Activated B cell treated with CpG ODN at 0.5 μM for 24 hours (primary cell): Measurements from ENCODE around the gene KRT31. TPM values are rescaled to one million over a fixed set of nuclear protein-coding genes. Genes with fewer than 3 reads are reported as not detected.
"Not testable (repeated sequence)": the region's sequence is repeated elsewhere in the genome, so short reads cannot be mapped to it uniquely, and the experiment has no call there.

Experiments
- ATAC-seq: fragments of 200-7000 bp; cut with Tn5 transposase; one replicate; pipeline ENCODE4 v1.10.0; 2021; ENCODE audit warnings: low read depth, mild to moderate bottlenecking, moderate library complexity
- CTCF ChIA-PET: fragments of 350-600 bp; sonication (Branson Sonifier 250); formaldehyde crosslinking; loops from one replicate; lab custom pipeline; 2021; ENCODE audit warnings: antibody characterized with exemption; lab: Charles Lee
- POLR2A ChIA-PET: fragments of 350-600 bp; sonication (Branson Sonifier 250); formaldehyde crosslinking; loops from one replicate; lab custom pipeline; 2021; ENCODE audit warnings: antibody characterized with exemption; lab: Charles Lee
- DNase-seq: peaks from one replicate; pipeline ENCODE4 v3.0.0; 2022
- H3K27ac Mint-ChIP-seq: one replicate; pipeline ENCODE4 v1.8.0; 2020; ENCODE audit warnings: mixed read lengths
- H3K27me3 Mint-ChIP-seq: one replicate; pipeline ENCODE4 v1.8.0; 2021; ENCODE audit warnings: mixed read lengths
- H3K36me3 Mint-ChIP-seq: one replicate; pipeline ENCODE4 v1.8.0; 2021; ENCODE audit warnings: low read depth, mixed read lengths
- H3K4me1 Mint-ChIP-seq: one replicate; pipeline ENCODE4 v1.8.0; 2021; ENCODE audit warnings: mixed read lengths
- H3K4me3 Mint-ChIP-seq: one replicate; pipeline ENCODE4 v1.8.0; 2020; ENCODE audit warnings: mild to moderate bottlenecking, mixed read lengths
- H3K9me3 Mint-ChIP-seq: one replicate; pipeline ENCODE4 v1.8.0; 2020; ENCODE audit warnings: mixed read lengths
- intact Hi-C: fragments of 100-400 bp; cut with micrococcal nuclease; formaldehyde crosslinking; loops from one replicate; pipeline ENCODE4 v1.15.1; 2024
- total RNA-seq: library from RNA; stranded (reverse); gene quantifications from 2 replicates; pipeline ENCODE4 v1.2.3, GENCODE V29; 2022
- TF ChIP-seq, protein P1 (sequence below): fragments of 200-600 bp; IDR thresholded peaks from one replicate; pipeline ENCODE4 v1.8.0; 2022; ENCODE audit warnings: antibody characterized with exemption, mild to moderate bottlenecking

Gene KRT31
- total RNA-seq, 1 donor from 2014 or later: not detected

- POLR2A ChIA-PET: no interaction called here
- CTCF ChIA-PET: no interaction called here
- DNase-seq (no peak), ATAC-seq (no peak)
- H3K27me3 Mint-ChIP-seq: peaks cover 22% of the 10 kb centered on the region
- H3K27ac Mint-ChIP-seq: no peak overlapping the region
- TF ChIP-seq, protein P1, sequence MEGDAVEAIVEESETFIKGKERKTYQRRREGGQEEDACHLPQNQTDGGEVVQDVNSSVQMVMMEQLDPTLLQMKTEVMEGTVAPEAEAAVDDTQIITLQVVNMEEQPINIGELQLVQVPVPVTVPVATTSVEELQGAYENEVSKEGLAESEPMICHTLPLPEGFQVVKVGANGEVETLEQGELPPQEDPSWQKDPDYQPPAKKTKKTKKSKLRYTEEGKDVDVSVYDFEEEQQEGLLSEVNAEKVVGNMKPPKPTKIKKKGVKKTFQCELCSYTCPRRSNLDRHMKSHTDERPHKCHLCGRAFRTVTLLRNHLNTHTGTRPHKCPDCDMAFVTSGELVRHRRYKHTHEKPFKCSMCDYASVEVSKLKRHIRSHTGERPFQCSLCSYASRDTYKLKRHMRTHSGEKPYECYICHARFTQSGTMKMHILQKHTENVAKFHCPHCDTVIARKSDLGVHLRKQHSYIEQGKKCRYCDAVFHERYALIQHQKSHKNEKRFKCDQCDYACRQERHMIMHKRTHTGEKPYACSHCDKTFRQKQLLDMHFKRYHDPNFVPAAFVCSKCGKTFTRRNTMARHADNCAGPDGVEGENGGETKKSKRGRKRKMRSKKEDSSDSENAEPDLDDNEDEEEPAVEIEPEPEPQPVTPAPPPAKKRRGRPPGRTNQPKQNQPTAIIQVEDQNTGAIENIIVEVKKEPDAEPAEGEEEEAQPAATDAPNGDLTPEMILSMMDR: no peak
- peaks cover 19% of the 10 kb centered on the region for H3K9me3 Mint-ChIP-seq
- H3K4me1 Mint-ChIP-seq: no peaks in the 10 kb centered on the region
- H3K36me3 Mint-ChIP-seq: no peaks in the 10 kb centered on the region
- intact Hi-C loops: no loop called here
- H3K4me3 Mint-ChIP-seq: no peak overlapping the region
Observed at GRCh38 chr17:41383690-41384089, 13.7 kb downstream of the KRT31 start.

DNA sequence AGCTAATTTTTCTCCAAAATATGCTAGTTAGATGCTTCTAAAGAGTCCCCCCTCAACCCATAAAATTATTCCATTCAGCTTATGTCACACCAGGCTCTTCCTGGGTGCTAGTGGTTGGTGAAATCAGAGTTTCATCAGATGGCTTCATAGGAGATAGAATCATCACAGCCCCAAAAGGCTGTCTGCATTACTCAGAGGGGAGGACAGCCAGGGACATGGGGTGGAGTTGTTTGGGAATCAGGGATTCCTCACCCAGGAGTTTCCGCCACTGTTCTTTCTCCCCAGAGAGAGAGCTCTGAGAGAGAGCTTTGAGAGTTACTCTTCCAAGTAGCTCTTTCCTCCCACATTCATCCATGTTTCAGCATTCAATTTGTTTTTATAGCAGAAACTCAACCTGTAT is 15.0 kb downstream of the KRT31 start:
- no peak for ATAC-seq
- CTCF ChIA-PET: no interaction called here
- intact Hi-C loops: no loop called here

GRCh38 chr17:41381943-41382342 is 15.5 kb downstream of the KRT31 start, which contains the start of gene KRT34:
TSS of gene KRT34 (minus strand) at chr17:41382306. CDS start at chr17:41382246, 60 bp downstream.
- POLR2A ChIA-PET, CTCF ChIA-PET: not testable (repeated sequence)
- H3K27me3 Mint-ChIP-seq: peaks cover 17% of the 10 kb centered on the region

More for the DNA sequence above, 15.0 kb downstream of the KRT31 start:
- Mint-ChIP-seq H3K27ac (no peak overlapping the region), H3K27me3 (peaks cover 15% of the 10 kb centered on the region), H3K4me1 (no peaks in the 10 kb centered on the region), H3K36me3 (no peaks in the 10 kb centered on the region), H3K9me3 (peaks cover 11% of the 10 kb centered on the region), H3K4me3 (no peak overlapping the region)
- POLR2A ChIA-PET: no interaction called here
- TF ChIP-seq, protein P1: no peak
- no peak for DNase-seq

GRCh38 chr17:41380091-41380490 is 17.3 kb downstream of the KRT31 start:
- ATAC-seq, H3K36me3 Mint-ChIP-seq, CTCF ChIA-PET, DNase-seq, POLR2A ChIA-PET, H3K9me3 Mint-ChIP-seq, H3K4me3 Mint-ChIP-seq, H3K27ac Mint-ChIP-seq, intact Hi-C loops, H3K4me1 Mint-ChIP-seq: not testable (repeated sequence)
- H3K27me3 Mint-ChIP-seq: peaks cover 26% of the 10 kb centered on the region

More at GRCh38 chr17:41381943-41382342, 15.5 kb downstream of the KRT31 start, which contains the start of gene KRT34:
- H3K9me3 Mint-ChIP-seq, intact Hi-C loops, H3K27ac Mint-ChIP-seq, H3K36me3 Mint-ChIP-seq, H3K4me1 Mint-ChIP-seq, DNase-seq, ATAC-seq, H3K4me3 Mint-ChIP-seq: not testable (repeated sequence)

DNA sequence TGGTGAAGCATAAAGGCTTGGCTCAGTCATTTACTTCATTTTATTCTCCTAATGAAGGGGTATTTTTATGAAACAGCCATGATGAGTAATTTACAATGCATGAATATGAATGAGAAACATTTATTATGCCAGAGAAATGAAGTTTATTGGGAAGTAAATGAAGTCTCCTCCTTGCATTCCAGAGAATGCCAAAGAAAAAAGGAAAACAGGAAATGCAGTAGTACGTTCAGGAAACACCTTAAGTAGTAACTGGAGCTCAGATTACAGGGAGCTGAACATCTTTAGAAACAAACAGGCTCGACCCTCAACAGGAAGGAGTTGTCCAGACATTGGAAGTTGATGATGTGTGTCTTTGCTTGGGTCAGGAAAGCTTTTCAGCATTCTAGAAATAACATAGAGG is 19.9 kb downstream of the KRT31 start:
- TF ChIP-seq, protein P1: no peak
- intact Hi-C loops: no loop called here
- POLR2A ChIA-PET: no interaction called here
- Mint-ChIP-seq H3K9me3 (peaks cover 4% of the 10 kb centered on the region), H3K4me1 (no peaks in the 10 kb centered on the region), H3K4me3 (no peak overlapping the region), H3K27ac (no peak overlapping the region), H3K36me3 (no peaks in the 10 kb centered on the region), H3K27me3 (peaks cover 36% of the 10 kb centered on the region)
- CTCF ChIA-PET: no interaction called here
- DNase-seq (no peak), ATAC-seq (no peak)

DNA sequence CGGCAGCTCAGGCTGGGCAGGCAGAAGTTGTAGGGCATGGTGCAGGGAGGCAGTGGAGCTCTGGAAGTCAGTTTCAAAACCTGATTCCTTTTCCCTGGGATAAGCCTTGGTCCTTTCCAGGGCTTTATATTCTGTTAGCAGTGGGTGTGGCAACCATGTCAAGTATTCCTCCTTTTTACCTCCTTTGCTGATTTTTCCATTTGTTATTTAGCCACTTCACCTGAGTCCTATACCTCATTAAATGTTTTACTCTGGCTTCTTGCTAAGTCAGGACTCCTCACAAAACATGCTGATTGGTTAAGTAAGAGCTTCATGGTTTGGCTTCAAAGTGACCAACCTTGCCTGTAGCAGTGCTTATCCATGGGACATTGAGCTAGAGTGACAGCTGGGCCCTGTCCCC is 27.7 kb downstream of the KRT31 start, which contains the start of gene KRT33B:
Gene KRT33B, minus strand, starts transcription at position 101 of the 400 bp plus-strand sequence. Its CDS starts 63 bp downstream, at position 38.
- Mint-ChIP-seq H3K27ac (no peak within 1 kb of the TSS), H3K4me3 (no peak within 1 kb of the TSS), H3K27me3 (peaks cover 18% of the 10 kb centered on the region), H3K9me3 (peaks cover 4% of the 10 kb centered on the region), H3K36me3 (no peaks in the 10 kb centered on the region), H3K4me1 (no peaks in the 10 kb centered on the region)
- ChIA-PET POLR2A (no interaction called here), CTCF (no interaction called here)
- intact Hi-C loops: no loop called here
- TF ChIP-seq, protein P1: no peak
- no peak for ATAC-seq
- no peak for DNase-seq
